K562 (cell line): ENCODE data around the gene KLHL9. TPM values are rescaled to one million over a fixed set of nuclear protein-coding genes. Genes with fewer than 3 reads are reported as not detected.

Experiments used
- ATAC-seq: fragments of 200-7000 bp; cut with Tn5 transposase; 3 replicates; pipeline ENCODE4 v1.9.1; 2020; ENCODE audit warnings: moderate library complexity
- BruUV-seq: library from RNA; stranded (reverse); fragments of 400-500 nt; replicated peaks from 2 replicates; lab custom pipeline; 2021; lab: Mats Ljungman, UMichigan
- CTCF ChIA-PET: fragments of 300-600 bp; formaldehyde crosslinking; extraction: SDS; loops from one replicate; lab custom pipeline; 2021; ENCODE audit warnings: low intra/inter-chr PET ratio; lab: Yijun Ruan, JAX
- POLR2A ChIA-PET: fragments of 300-600, 350-650 bp; sonication (Branson Sonifier 250); formaldehyde crosslinking; extraction: SDS; loops from one replicate; lab custom pipeline; 2021; ENCODE audit warnings: antibody characterized with exemption, inconsistent platforms; lab: Yijun Ruan, JAX
- DNase-seq, 4 experiments: peaks; one replicate each; pipeline versions ENCODE4 v3.0.0 to v3.0.0-alpha.2; 2011 to 2018; ENCODE audit warnings: low spot score in 3 of 4, mixed read lengths in 3 of 4; ENCODE audit errors: extremely low read depth in 1 of 4
- FAIRE-seq: peaks from 2 replicates; lab custom pipeline; 2011; peaks lifted over from hg19 to GRCh38; lab: Jason Lieb, UNC
- H2AFZ ChIP-seq: 2 replicates; pipeline ENCODE4 v1.6.0; 2011; ENCODE audit warnings: low read depth, low read length, control low read depth, inconsistent platforms
- H3K27ac ChIP-seq: fragments of 200-600 bp; 3 replicates; pipeline ENCODE4 v1.8.0; 2011; ENCODE audit warnings: low read depth, mild to moderate bottlenecking, control low read depth, inconsistent platforms, low read length, moderate library complexity, mixed read lengths; ENCODE audit errors: extremely low read depth
- H3K27me3 ChIP-seq, 2 experiments: fragments of 300-600 bp in 1 of 2; 2 replicates in 1 of 2; 3 replicates in 1 of 2; pipeline versions ENCODE4 v1.6.0 to v1.8.0; 2011; ENCODE audit warnings: inconsistent platforms in 2 of 2, low read length in 2 of 2, mild to moderate bottlenecking in 1 of 2, mixed read lengths in 1 of 2, moderate library complexity in 1 of 2; ENCODE audit not compliant: control insufficient read depth in 2 of 2, insufficient read depth in 2 of 2
- H3K36me3 ChIP-seq: fragments of 300-600 bp; 3 replicates; pipeline ENCODE4 v1.8.0; 2011; ENCODE audit warnings: mild to moderate bottlenecking, low read length, inconsistent platforms; ENCODE audit not compliant: control insufficient read depth, insufficient read depth
- H3K4me1 ChIP-seq, 2 experiments: fragments of 200-600 bp in 1 of 2; replicated peaks in 1 of 2; 2 replicates in 1 of 2; 3 replicates in 1 of 2; pipeline versions ENCODE4 v1.5.1 to v1.8.0; 2011; ENCODE audit warnings: inconsistent platforms in 2 of 2, low read length in 2 of 2, mild to moderate bottlenecking in 1 of 2, mixed read lengths in 1 of 2, moderate library complexity in 1 of 2; ENCODE audit not compliant: control insufficient read depth in 2 of 2, insufficient read depth in 2 of 2
- H3K4me2 ChIP-seq: 2 replicates; pipeline ENCODE4 v1.6.1; 2011; ENCODE audit warnings: low read length, control low read depth, inconsistent platforms, mixed read lengths; ENCODE audit not compliant: insufficient read depth
- H3K4me3 ChIP-seq: fragments of 200-600 bp; sonication (generic), shearing (Covaris generic); 2 replicates; pipeline ENCODE4 v1.5.1; 2016; ENCODE audit warnings: control low read depth, inconsistent platforms
- H3K79me2 ChIP-seq: fragments of 200-600 bp; 3 replicates; pipeline ENCODE4 v1.8.0; 2011; ENCODE audit warnings: low read length, inconsistent platforms; ENCODE audit not compliant: control insufficient read depth, insufficient read depth
- H3K9ac ChIP-seq, 2 experiments: 2 replicates each; pipeline versions ENCODE4 v1.6.0 to v1.6.1; 2011; ENCODE audit warnings: low read depth in 2 of 2, low read length in 2 of 2, control low read depth in 1 of 2, inconsistent platforms in 1 of 2, mild to moderate bottlenecking in 1 of 2, mixed read lengths in 1 of 2; ENCODE audit not compliant: insufficient read depth in 1 of 2
- H3K9me1 ChIP-seq: one replicate; pipeline ENCODE4 v1.6.0; 2011; ENCODE audit warnings: inconsistent platforms, mild to moderate bottlenecking, low read length, moderate library complexity; ENCODE audit not compliant: control insufficient read depth, insufficient read depth
- H3K9me3 ChIP-seq: replicated peaks from 2 replicates; pipeline ENCODE4 v1.5.1; 2011; ENCODE audit warnings: low read depth, low read length, inconsistent platforms; ENCODE audit not compliant: control insufficient read depth, insufficient read depth
- H4K20me1 ChIP-seq: replicated peaks from 2 replicates; pipeline ENCODE4 v1.6.1; 2011; ENCODE audit warnings: low read length, inconsistent platforms, mixed read lengths; ENCODE audit not compliant: control insufficient read depth, insufficient read depth
- BRCA1 ChIP-seq, 2 experiments: fragments of 450-650 bp in 1 of 2; sonication (generic) in 1 of 2; formaldehyde crosslinking in 1 of 2; IDR thresholded peaks; 2 replicates each; pipeline versions ENCODE4 v1.5.0 to v1.6.1; 2017 to 2020; ENCODE audit warnings: mild to moderate bottlenecking in 1 of 2, missing genetic modification reagents in 1 of 2
- DACH1 ChIP-seq: fragments of 450-650 bp; IDR thresholded peaks from 2 replicates; pipeline ENCODE4 v1.6.1; 2018; ENCODE audit not compliant: partially characterized antibody
- DIDO1 ChIP-seq: fragments of 450-650 bp; IDR thresholded peaks from 2 replicates; pipeline ENCODE4 v1.6.1; 2016; ENCODE audit warnings: low read depth, missing biosample characterization, missing genetic modification characterization
- FOXJ3 ChIP-seq: sonication (generic); formaldehyde crosslinking; IDR thresholded peaks from 2 replicates; pipeline ENCODE4 v1.4.0; 2020; ENCODE audit warnings: mild to moderate bottlenecking, missing genetic modification reagents
- GABPB2 ChIP-seq: fragments of 250-450 bp; sonication (Bioruptor Pico); conservative IDR thresholded peaks from 2 replicates; pipeline ENCODE4 v1.5.1; 2021; ENCODE audit warnings: mild to moderate bottlenecking
- HDAC2 ChIP-seq: fragments of 450-650 bp; IDR thresholded peaks from 2 replicates; pipeline ENCODE4 v1.6.1; 2016; ENCODE audit warnings: mild to moderate bottlenecking
- HNRNPH1 ChIP-seq: fragments of 200-400 bp; formaldehyde crosslinking; optimal IDR thresholded peaks from 2 replicates; pipeline ENCODE3; 2017; ENCODE audit warnings: low read depth, mild to moderate bottlenecking, low read length, moderate library complexity
- KLF10 ChIP-seq: fragments of 250-450 bp; sonication (Bioruptor Pico); IDR thresholded peaks from 2 replicates; pipeline ENCODE4 v1.6.1; 2021; ENCODE audit warnings: matching md5 sums
- MCM5 ChIP-seq: fragments of 450-650 bp; IDR thresholded peaks from 2 replicates; pipeline ENCODE4 v1.6.1; 2016; ENCODE audit warnings: low read depth
- NFRKB ChIP-seq: fragments of 450-650 bp; IDR thresholded peaks from 2 replicates; pipeline ENCODE4 v1.6.1; 2016; ENCODE audit warnings: low read depth
- POLR2G ChIP-seq: fragments of 200-400 bp; formaldehyde crosslinking; IDR thresholded peaks from 2 replicates; pipeline ENCODE4 v1.6.1; 2017; ENCODE audit warnings: low read depth, mild to moderate bottlenecking, antibody characterized with exemption, low read length, moderate library complexity
- TFE3 ChIP-seq: fragments of 450-650 bp; formaldehyde crosslinking; IDR thresholded peaks from 2 replicates; pipeline ENCODE4 v1.4.0; 2020; ENCODE audit warnings: mild to moderate bottlenecking, mixed read lengths
- UBTF ChIP-seq, 2 experiments: IDR thresholded peaks; 2 replicates each; pipeline ENCODE4 v1.6.1; 2012; ENCODE audit warnings: improper control_type of control experiment in 2 of 2, low read depth in 2 of 2, low read length in 2 of 2, borderline replicate concordance in 1 of 2
- ZBTB34 ChIP-seq: fragments of 250-450 bp; sonication (Bioruptor Pico); IDR thresholded peaks from 2 replicates; pipeline ENCODE4 v1.8.0; 2021; ENCODE audit warnings: mild to moderate bottlenecking, moderate library complexity
- ZBTB9 ChIP-seq: fragments of 450-650 bp; formaldehyde crosslinking; IDR thresholded peaks from 2 replicates; pipeline ENCODE4 v1.4.0; 2020; ENCODE audit warnings: mild to moderate bottlenecking, moderate library complexity
- ZKSCAN1 ChIP-seq: fragments of 150-350 bp; IDR thresholded peaks from 2 replicates; pipeline ENCODE4 v1.6.1; 2016; ENCODE audit warnings: low read depth, low read length
- WGBS: fragments of 100-300 bp; shearing (Covaris generic); methylation state at CpG from one replicate; pipeline ENCODE4 v1.1.6; 2016; ENCODE audit warnings: low coverage, mixed read lengths; ENCODE audit not compliant: insufficient coverage; ENCODE audit errors: missing lambda C conversion rate; 5-methylcytosine and 5-hydroxymethylcytosine counted together
- in situ Hi-C: fragments of 300-500 bp; cut with MboI; formaldehyde crosslinking; loops from 4 replicates; pipeline ENCODE4 v1.15.0; 2018; ENCODE audit warnings: inconsistent platforms, mixed read lengths
- intact Hi-C: fragments of 100-400 bp; cut with micrococcal nuclease; formaldehyde crosslinking; loops from 2 replicates; pipeline ENCODE4 v1.14.2; 2022
- polyA plus RNA-seq, 8 experiments: library from polyadenylated mRNA; depleted of rRNA in 4 of 8; stranded (reverse) in 5 of 8; unstranded in 3 of 8; fragments of >200 nt; fragmentation: Nextera tagmentation in 2 of 8; fragmentation: Illumina TruSeq in 1 of 8; extraction: Ambion mirVana in 2 of 8; extraction: Trizol in 1 of 8; gene quantifications; 2 replicates each; pipeline versions ENCODE4 v1.2.1 to v1.2.3, GENCODE V29; 2011 to 2014; ENCODE audit warnings: inconsistent platforms in 1 of 8, missing spikeins in 1 of 8
- total RNA-seq, 7 experiments: library from RNA; depleted of rRNA in 6 of 7; stranded (reverse); fragments of >200 nt in 6 of 7; fragmentation: Illumina TruSeq in 2 of 7; extraction: Trizol in 2 of 7; gene quantifications; 2 replicates each; pipeline versions ENCODE4 v1.2.1 to v1.2.3, GENCODE V29; 2011 to 2021; ENCODE audit warnings: low replicate concordance in 1 of 7

KLHL9 gene
- total and polyA plus RNA-seq, 9 of the 15 experiments (the other 6 are each of a cell fraction or from before 2014, with no cell fraction given), result 0.04 TPM; not detected in 8

- TF ChIP-seq MCM5 (no peak), POLR2G (no peak), BRCA1 (IDR thresholded peaks at IDR 0.05) (no peak), BRCA1 (CRISPR knock-in tag; IDR thresholded peaks at IDR 0.05) (no peak), DIDO1 (tag) (no peak), HDAC2 (no peak), UBTF (IDR thresholded peaks at IDR 0.05; ENCODE audit: borderline replicate concordance in 1 of 2, low read depth in 2 of 2, low read length in 2 of 2) (no peak)
Observed at GRCh38 chr9:21324047-21324446, 11.2 kb downstream of the KLHL9 start (continued).

GRCh38 chr9:21322911-21323461, 12.2 kb downstream of the KLHL9 start:
- no peak overlapping the region for H2AFZ ChIP-seq
- H3K4me2 ChIP-seq, result no peak overlapping the region
- H3K27me3 ChIP-seq, result no peaks in the 10 kb centered on the region
- H3K9me3 ChIP-seq, result no peaks in the 10 kb centered on the region
- no peaks in the 10 kb centered on the region for H3K9me1 ChIP-seq
- CTCF ChIA-PET, result no interaction called here
- H3K4me1 ChIP-seq, result no peaks in the 10 kb centered on the region
- H3K36me3 ChIP-seq, result no peaks in the 10 kb centered on the region
- H3K9ac ChIP-seq, result no peak overlapping the region
- no CpG with 5 or more reads among the region's 5 CpGs for WGBS
- no peak overlapping the region for H3K27ac ChIP-seq
- no TSS peak for BruUV-seq
- DNase-seq, result no peak
- FAIRE-seq, result no peak
- POLR2A ChIA-PET, result no interaction called here
- H3K79me2 ChIP-seq, result no peaks in the 10 kb centered on the region
- ATAC-seq, result no peak
- intact Hi-C loops (no loop called here), in situ Hi-C loops (no loop called here)
- H4K20me1 ChIP-seq, result no peaks in the 10 kb centered on the region
- H3K4me3 ChIP-seq, result no peak overlapping the region
- TF ChIP-seq FOXJ3 (CRISPR knock-in tag) (no peak), HNRNPH1 (no peak), GABPB2 (no peak), TFE3 (CRISPR knock-in tag) (no peak), ZBTB9 (CRISPR knock-in tag) (no peak), HDAC2 (no peak), ZKSCAN1 (no peak), NFRKB (no peak), ZBTB34 (CRISPR knock-in tag) (no peak), KLF10 (no peak), DACH1 (no peak)
